ENCODE results near the gene FLRT2.

DNA sequence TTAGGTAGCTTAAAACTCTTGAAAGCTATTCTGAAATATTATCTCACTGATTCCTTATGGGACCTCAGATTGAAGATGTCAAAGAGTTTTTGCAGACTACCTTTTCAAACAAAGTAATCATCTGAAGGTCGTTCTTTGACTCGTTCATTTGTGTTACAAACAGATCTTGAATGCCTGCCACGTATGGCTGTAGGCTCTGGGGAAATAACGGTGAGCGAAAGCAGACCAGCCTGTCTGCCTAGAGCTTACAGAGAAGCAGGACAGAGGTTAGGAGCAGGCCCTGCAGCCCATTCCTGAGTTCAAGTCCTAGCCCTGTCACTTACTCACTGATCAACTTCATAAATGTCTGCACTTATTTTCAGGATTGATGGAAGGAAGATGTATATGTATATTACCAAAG lies 83.6 kb downstream of the FLRT2 start:
- TF ChIP-seq, protein P1, sequence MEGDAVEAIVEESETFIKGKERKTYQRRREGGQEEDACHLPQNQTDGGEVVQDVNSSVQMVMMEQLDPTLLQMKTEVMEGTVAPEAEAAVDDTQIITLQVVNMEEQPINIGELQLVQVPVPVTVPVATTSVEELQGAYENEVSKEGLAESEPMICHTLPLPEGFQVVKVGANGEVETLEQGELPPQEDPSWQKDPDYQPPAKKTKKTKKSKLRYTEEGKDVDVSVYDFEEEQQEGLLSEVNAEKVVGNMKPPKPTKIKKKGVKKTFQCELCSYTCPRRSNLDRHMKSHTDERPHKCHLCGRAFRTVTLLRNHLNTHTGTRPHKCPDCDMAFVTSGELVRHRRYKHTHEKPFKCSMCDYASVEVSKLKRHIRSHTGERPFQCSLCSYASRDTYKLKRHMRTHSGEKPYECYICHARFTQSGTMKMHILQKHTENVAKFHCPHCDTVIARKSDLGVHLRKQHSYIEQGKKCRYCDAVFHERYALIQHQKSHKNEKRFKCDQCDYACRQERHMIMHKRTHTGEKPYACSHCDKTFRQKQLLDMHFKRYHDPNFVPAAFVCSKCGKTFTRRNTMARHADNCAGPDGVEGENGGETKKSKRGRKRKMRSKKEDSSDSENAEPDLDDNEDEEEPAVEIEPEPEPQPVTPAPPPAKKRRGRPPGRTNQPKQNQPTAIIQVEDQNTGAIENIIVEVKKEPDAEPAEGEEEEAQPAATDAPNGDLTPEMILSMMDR (conservative IDR thresholded peaks at IDR 0.05; ENCODE audit: low read depth, low read length), result no peak
- TF ChIP-seq SMC3 (IDR thresholded peaks at IDR 0.05; ENCODE audit: low read depth, low read length), result no peak
- TF ChIP-seq ELK1 (IDR thresholded peaks at IDR 0.05; ENCODE audit: borderline replicate concordance, low read depth, low read length), result no peak
- no peak for TF ChIP-seq RCOR1 (IDR thresholded peaks at IDR 0.05; ENCODE audit: insufficient replicate concordance, low read length)
